Measurements from ENCODE around the gene HMGB4.

The HMGB4 gene

DNA sequence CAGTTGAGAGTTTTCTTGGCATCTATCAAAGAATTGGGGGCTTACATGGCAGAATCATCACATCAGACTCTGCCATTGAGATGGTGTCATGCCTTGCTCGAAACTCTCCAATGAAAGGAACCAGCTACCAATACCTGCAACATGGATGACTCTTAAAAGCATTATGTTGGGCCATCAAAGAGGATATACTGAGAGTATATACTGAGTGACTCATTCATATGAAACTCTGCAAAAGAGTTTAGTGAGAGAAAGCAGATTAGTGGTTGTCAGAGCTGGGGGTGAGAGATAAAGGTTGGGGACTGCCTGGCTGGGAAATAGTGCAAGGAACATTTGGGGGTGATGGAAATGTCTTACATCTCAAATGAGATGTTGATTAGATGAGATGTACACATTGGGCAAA, 14.7 kb upstream of the HMGB4 start:
- DNase-seq: no peak

DNA sequence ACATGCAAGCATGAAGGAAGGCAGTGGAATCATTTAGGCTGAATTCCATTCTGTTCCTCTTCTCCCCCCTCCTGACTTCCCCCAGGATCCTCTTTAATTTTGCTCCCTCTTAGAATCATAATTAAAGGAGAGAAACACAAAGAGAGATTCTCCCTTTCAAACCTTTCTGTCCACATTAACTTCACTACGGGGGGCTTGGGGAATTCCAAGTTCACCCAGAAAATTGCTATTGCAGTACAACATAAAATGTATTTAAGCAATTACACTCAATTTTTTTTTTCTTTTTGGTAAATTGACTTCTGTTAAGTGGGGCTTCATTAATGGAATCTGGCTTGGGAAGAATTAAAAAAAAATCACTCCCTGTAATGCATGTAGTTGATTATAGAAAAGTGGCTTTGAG, 13.4 kb upstream of the HMGB4 start:
- no peak for DNase-seq

DNA sequence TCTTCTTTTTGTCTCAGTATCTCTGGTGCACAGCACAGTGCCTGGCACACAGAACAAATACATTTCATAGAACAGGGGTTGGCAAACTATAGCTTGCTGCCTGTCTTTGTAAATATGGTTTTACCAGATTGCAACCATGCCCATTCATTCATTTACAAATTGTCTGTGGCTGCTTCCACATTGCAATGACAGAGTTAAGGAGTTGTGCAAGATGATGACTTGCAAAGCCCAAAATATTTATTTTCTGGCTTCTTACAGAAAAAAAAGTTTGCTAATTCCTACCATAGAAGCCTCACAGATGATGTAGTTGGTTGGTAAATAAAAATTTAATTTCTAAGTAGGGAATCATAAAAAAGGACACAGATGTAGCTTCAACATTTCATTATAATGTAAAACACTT, 11.2 kb upstream of the HMGB4 start:
- DNase-seq: no peak

DNA sequence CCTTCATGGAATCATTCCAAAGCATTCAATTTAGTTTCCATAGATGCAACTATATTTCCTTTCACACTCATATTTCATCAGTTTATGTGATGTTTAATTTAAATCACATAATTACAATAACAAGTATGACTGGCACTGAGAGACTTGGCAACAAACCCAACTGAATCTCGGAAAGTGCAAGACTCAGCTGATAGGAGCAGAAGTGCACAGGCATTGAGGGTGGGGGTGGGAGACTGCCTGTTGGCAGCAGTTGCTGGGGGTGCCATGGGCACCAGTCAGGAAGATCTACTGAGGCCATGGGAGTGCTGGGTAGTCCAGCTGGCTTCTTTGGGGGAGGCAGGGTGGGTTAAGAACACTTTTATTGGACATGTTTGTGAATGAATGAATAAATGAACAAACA, 10.4 kb upstream of the HMGB4 start:
- DNase-seq: no peak

DNA sequence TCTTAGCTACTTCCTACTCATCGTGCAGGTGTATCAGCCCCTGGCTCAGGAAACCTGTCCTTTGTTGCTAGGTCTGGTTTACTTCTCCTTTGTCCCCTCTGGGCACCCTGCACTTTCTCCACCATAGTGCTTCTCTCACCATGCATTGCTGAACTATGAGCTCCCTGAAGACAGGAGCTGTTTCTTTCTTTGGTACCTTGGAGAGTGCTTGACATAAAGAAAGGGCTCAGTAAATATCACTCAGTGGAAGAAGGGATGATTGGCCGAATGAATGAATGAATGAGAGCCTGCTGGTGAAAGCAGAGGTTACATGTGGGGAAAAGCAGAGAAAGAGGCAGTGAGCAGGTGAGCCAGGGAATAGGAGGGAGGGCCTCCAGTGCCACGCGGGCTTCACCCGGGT, 9.8 kb upstream of the HMGB4 start:
- DNase-seq: no peak

DNA sequence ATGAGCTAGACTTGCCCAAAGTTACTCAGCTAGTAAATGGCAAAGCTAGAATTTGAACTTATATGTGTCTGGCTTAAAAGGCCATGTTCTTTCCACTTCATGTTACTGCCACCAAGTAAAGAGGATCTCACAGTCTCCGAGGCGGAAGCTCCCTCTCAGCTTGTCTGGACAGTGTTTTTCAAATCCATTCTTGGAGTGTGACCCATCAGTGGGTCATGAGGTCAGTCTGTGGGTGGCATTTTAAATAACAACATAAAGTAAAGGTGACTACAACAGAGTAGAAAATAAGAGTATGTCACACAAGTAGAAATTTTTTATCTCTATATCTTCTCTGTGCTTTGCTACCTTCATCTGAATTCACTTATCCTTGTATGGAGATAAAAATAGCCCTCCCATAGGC, 3.2 kb upstream of the HMGB4 start:
- DNase-seq: no peak

DNA sequence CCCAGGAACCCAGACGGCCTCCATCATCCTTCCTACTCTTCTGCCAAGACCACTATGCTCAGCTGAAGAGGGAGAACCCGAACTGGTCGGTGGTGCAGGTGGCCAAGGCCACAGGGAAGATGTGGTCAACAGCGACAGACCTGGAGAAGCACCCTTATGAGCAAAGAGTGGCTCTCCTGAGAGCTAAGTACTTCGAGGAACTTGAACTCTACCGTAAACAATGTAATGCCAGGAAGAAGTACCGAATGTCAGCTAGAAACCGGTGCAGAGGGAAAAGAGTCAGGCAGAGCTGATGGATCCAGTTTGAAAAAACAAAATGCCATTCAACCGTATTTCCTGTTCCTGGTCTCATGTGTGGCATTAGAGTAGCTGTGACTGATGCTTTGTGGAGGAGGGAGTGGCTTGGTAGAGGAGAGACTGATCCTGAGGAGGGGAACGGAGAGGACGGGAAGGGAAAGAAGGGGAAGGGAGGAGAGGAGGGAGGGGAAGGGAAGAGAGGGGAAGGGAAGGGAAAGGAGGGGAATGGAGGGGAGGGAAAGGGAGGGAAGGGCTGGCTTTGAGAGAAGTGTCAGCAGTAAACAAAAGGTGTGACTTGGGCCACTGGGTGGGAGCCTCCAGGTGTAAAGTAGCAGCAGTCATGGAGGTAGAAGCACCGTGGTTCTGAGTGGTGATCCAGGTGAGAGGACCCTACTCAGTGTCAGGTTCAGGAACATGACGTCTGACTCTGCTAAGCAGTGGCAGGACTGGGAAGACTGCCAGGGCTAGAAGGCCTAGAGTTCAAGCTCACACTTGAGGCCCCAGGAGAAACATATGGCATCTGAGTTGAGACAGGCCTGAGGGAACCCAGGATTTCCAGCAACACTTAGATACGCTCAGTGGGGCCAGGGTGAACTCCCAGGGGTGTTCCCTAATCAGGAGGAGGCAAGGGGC, 846 bp downstream of the HMGB4 start:
- DNase-seq: no peak

DNA sequence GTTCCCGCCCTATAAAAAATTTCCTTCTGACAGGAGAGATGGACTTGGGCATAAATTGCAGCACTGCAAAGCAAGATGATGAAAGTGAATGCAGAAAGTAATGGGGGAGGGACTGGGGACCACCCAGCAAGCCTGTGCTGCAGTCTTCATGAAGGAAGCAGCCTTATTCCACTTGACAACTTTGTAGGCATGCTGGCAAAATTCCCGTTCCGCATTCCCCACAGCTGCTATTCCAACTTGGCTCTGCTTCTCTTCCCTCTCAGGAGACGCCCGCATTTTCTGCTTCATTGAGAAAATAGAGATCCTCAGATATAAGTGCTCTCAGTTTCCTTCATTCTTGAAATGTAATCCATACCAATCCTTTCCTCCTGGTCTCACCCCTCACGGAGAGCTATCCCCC, 2.4 kb downstream of the HMGB4 start:
- DNase-seq: no peak

DNA sequence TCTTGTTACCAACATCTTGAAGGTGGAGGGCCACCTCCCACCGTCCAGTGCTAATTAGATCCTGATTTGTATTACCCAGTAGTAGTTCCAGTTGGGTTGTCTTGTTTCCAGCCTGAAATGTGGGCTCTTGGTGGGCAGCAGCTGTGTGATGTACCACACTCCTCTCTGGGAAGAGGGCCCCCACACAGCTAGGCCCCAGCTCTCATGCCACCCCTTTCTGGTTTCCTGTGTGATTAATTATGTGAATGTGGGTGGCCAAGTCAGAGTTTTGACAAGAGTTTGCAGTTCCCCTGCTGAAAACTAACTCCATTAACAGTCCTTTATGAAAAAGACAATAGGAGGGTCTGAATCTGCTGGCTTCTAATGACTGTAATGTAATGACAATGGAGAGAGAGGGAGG, 3.8 kb downstream of the HMGB4 start:
- DNase-seq: no peak

DNA sequence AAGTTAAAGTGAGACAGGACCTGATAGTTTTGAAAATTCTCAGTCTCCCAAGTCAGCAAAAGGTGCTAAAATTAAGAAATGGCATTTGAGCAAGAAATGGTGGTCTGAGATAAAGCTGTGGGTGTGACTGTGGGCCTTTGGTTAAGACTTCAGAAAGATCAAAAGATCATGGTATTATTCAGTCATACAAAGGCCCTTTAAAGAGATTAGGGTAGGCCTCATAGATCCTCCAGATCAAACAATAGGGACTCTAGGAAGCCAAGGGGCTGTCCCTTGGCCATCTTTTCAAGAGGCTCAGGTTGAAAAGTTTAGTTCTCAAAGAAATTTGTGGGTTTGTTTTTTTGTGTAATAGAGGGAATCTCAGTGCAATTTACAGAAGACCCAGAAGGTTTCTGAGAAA, 8.4 kb downstream of the HMGB4 start:
- no peak for DNase-seq

DNA sequence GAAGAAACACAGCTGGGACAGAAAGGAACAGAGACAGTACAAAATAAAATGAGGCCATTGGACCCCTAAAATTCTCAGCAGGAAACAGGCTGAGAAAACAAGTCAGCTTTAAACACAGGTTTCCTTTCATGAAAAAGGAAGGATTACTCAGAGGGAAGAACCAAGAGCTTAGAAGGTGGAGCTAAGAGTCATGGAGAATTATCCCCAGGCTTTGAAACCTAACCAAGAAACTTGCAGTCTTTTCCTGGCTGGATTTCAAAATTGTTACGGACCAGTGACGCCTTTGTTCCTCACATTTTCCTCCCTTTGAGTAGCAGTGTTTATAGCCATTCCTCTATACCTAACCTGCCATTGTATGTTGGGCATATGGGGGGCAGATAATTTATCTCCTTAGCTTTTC, 8.8 kb downstream of the HMGB4 start:
- no peak for DNase-seq

DNA sequence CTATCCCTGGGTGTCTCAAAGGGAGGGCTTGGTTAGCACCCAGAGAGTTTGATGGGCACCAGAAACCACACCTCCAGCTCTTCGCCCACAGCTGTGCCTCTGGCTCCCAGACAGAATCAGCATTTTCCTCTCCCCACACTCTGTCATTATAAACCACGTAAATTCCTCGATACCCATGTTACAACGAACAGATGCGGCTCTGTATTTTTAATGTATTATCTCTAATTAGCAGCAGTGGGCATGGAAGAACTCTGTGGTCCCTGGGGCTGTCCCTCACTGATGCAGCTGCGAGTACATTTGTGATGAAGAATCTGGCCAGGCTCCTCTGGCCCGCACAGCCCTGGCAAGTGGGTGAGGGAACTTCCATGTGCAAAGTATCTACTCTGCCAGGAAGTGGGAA, 10.8 kb downstream of the HMGB4 start:
- DNase-seq: no peak

DNA sequence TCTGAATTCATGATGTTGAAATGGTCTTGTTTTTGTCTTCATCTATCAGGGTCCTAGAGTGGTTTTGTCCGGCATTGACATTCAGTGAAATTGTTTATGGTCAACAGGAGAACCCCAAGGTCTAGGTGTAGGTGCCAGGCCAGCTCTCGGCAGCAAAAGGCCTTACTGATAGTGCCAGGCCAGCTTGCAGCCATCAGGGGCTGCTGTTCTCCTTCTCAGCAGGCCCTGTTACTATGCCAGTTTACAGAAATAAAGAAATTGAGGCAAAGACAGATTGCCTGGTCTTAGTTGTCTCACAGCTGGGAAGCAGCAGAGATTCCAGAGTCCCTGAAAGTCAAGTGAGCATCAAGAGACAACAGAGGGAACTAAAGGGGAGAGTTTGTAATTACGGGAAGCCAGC, 12.0 kb downstream of the HMGB4 start:
- DNase-seq: no peak

DNA sequence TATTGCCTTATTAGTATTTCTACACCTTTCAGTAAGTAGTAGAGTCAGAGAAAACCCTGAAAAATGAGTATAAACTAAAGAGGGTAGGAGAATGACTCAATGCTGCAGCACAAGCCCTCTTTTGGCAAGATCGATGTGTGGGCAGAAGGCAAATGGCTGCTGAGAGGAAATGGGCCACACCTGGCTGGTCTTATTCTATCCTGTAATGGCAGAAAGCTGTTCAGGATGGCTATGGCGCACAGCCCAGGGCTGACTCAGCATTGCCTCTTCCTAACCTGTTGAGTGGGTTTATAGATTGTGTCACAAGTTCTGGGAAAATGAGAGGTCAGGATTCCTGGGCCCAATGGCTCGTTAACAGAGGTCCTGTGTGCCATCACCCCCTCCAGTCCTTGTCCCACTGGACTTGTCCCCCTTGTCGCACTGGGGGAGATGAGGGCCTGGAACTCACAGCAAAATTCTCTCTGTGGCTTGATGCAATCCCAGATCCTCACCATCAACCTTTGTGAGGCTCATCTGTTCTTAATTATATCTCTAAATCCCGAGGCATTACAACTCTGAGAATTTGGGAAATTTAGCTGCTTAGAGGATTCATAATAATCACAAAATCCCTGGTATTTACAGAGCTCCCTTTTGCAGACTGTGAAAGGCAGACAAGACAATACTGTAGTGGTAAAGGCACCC, 13.2 kb downstream of the HMGB4 start:
- no peak for DNase-seq

DNA sequence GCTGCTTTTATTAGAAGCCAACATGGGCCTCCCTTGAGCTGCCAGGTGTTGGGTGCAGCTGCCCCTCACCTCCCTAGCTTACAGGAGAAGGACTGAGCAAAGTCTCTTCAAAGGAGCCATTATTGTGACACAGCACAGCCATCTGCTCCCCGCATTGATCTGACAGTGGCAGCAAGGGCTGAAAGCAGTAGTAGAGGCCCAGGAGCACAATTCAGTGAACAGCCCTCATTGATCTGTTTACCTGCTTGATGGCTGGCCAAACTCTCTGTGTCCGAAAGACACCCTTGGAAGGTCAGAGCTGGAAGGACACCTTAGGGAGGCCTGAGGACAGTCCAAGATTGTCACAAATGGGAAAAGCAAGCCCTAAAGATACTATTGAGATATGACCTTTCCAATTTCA, 14.5 kb downstream of the HMGB4 start:
- DNase-seq: no peak

DNA sequence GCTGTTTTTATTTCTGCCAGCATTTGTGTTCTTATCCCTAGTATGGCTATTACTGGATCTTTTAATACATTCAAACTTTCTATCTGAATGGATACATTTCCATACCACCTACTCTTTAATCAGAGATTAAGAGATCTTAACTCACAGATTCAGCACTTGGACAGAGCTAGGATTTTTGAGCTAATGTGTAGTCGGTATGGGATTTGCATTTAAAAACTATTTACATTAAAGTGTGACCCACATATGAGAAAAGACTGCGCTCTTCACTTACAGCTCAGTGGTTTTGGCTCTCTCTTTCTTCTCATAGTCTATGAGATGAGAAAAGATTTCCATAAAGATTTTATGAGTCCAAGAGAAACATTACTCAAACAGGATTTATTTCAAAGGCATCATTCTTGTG, 16.4 kb downstream of the HMGB4 start:
- no peak for DNase-seq

DNA sequence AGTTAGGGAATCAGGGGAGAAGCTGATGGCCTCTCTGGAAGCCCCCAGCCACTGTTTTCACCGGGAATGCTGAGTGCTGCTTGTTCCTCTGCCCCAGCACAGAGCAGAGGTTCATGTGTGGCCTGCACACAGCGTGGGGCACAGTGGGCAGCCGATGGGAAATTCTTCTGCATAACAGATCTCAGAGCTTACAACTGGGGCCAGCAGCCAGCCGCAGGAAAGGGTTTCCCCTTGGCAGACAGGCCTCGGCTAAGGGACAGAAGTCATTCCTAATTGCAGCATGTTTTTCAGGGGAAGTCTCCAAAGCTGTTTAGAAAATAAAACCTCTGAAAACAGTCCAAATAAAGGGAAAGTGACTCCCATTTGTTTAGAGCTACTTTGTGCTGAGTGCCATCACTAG, 22.6 kb downstream of the HMGB4 start:
- no peak for DNase-seq

DNA sequence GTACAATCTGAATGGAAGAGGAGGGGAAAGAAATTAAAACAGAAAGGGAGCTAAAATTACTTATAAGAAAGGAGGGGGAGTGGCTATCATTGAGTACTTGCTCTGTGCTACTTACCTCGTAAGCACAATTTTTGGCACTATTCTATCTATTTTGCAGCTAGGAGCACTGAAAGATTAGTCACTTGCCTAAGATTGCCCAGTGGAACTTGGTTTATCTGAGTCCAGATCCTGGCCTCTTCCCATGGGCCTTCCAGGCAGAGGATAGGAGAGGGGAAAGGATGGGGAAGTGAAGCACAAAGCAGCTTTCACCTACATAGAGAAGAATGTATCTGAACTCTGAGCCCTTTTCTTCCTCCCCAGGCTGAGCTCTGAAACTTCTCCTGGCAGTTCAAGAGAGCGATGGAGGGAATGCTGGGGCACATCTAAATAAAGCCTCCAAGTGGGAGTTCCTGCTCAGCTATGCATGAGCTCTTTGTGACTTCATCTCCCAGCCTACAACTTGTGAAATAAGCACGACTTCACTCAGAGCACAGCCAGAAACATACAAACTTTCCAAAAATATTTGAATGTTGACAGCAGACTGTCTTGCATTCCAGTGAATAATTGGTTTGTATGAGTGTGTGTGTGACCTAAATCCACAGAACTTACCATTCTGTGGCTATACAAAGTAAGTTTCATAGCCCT, 29.4 kb downstream of the HMGB4 start:
- no peak for DNase-seq

DNA sequence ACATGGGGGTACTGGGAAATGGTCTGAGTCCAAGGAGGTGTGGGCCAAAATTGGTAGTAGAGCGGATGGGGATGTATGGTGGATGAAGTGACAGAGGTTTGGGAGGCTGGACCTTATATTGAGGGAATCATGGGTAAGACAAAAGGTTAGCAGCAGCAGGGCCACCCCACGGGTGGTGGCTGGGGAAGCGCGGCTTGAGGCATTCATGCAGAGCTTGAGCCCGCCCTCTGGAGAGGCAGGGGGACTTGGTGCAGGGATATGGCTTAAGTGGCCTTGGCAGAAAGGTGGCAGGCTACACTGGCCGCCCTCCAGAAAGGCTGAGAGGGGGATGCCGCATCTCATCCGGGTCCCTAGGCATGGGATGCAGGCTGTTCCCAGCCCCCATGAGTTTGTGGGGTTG, 31.5 kb downstream of the HMGB4 start:
- DNase-seq: no peak

DNA sequence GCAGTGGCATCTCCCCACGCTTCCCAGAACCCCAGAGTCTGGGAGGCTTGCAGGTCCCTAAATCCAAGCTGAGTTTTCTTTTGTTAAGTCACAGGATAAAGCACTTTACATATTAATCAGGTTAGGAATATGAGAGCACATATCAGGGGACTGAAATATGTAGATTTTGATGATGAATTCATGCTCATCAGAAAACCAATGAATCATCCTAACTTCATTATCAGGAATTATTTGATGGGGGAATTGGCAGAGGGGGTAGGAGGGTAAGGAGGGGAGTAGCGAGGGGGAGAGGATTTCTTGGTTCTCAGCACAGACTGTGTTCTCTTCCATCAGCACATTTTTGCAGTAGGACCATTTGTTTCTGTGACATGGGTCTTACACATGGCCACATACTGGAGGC, 32.1 kb downstream of the HMGB4 start:
- no peak for DNase-seq

DNA sequence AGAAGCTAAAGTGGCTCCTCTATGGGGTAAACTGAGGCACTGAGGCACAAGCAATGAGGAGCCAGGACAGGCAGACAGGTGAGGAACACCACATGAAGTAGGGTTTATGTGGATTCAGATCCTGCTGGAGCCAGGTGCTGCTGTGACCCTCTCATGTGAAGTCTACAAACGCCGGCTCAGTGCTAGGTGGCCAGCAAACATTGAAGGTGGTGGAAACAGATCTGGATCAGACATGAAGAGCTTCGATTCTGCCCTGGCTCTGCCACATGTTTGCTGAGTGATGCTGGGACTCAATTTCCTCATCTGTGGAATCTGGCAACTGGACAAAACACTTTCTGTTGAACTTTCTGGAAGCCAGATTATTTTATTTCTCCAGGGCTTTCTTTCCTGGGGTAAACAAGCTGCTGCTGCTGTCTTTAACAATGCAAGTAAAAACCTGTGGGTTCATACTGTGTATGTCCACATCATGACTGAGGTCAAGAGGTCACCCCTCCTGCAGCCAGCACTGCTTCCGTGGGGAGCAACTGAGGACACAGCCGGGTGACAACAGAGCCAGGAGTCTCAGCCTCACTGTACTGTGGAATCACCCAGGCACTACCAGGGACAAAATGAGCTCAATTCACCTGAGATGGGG, 33.3 kb downstream of the HMGB4 start:
- DNase-seq: no peak

DNA sequence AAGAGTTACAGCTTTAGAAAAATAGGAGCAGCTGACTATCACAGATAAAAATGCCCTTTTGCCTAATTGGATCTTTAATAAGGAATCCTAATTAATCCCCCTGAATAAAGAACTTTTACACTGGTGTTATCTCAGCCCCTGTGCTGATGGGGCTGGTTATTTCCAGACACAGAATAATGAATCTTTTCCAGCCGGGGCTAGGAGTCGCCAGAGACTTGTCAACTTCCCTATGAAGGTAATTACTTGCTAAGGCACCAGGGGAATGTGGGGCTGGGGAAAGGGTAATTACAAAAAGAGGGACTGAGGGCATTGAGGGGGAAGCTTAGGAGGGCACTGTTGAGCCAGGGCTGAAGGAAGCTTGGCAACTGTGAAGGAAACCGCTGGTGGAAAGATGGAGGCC, 34.5 kb downstream of the HMGB4 start:
- DNase-seq: no peak

DNA sequence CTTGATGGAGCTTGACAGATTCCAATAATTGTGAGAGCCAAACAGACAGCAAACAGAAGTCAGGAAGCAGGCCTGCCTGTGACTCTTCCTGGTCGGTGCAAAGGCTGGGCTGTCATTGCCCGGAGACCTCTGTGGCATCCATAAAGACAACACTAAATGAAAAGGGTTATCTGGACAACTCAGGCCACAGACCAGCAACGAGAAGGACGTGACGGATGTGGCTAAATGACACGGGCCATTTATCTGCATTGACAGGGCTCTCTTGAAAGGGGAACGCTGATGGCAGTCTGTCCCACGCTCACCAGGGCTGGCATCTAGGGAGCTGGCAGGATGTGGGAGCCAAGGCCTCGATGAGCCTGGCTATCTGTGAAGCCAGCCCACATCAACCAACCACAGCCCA, 35.0 kb downstream of the HMGB4 start:
- DNase-seq: no peak

DNA sequence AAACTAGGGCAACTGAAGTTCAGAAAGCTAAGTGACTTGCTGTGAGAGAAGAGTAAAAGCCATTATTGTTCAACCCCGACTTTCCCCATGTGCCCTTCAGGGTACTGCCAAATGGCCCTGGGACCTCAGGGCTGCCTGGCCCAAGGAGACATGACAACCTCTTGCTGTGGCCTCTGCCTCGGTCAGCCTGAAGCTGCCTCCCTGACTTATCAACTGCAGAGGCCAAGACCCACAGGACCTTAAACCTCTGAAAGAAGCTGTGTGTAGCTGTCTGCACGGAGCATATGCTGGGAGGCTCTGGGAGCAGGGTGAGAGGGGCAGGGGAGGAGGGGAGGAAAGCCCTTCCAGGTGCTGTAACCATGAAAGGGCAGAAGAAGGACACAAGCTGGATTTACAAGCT, 35.9 kb downstream of the HMGB4 start:
- no peak for DNase-seq
